Measurements from ENCODE around the gene AFMID. TPM values are rescaled to one million over a fixed set of nuclear protein-coding genes. Genes with fewer than 3 reads are reported as not detected.

The AFMID gene
- total and polyA plus RNA-seq, 2 of the 8 experiments (the other 6 are each of a cell fraction or from before 2014, with no cell fraction given): 49.0 to 53.0 TPM

- TF ChIP-seq CTBP2 (IDR thresholded peaks at IDR 0.05; ENCODE audit: borderline replicate concordance, insufficient read depth, insufficient read length, low read length) (no peak), RFX5 (IDR thresholded peaks at IDR 0.05; ENCODE audit: borderline replicate concordance, low read depth, low read length) (no peak), ZNF274 (IDR thresholded peaks at IDR 0.05; ENCODE audit: borderline replicate concordance, extremely low read depth, low read length) (no peak), JUN (IDR thresholded peaks at IDR 0.05; ENCODE audit: low read depth, low read length) (no peak), TAF7 (optimal IDR thresholded peaks at IDR 0.05; ENCODE audit: borderline replicate concordance, low read depth, low read length) (no peak)
Observed at GRCh38 chr17:78252111-78252634, 65.0 kb downstream of the AFMID start (continued).

Data from H1 (cell line).